H4 (cell line): Measurements from ENCODE around the gene PPP1R8. TPM values are rescaled to one million over a fixed set of nuclear protein-coding genes. Genes with fewer than 3 reads are reported as not detected.
"Not testable (repeated sequence)": the region's sequence is repeated elsewhere in the genome, so short reads cannot be mapped to it uniquely, and the experiment has no call there.

Experiments
- DNase-seq: peaks from one replicate; pipeline ENCODE4 v3.0.0-alpha.2; 2015; ENCODE audit warnings: low spot score
- total RNA-seq: library from RNA; depleted of rRNA; stranded (reverse); fragments of >200 nt; shearing (Covaris generic); gene quantifications from 2 replicates; pipeline ENCODE4 v1.2.3, GENCODE V29; 2014

The PPP1R8 gene
- total RNA-seq, 1 experiment from 2014 or later, result 45.9 TPM

GRCh38 chr1:27832762-27833161 is 2.2 kb downstream of the PPP1R8 start:
- no peak for DNase-seq

GRCh38 chr1:27833470-27833869 is 2.9 kb downstream of the PPP1R8 start:
- no peak for DNase-seq

- no peak for DNase-seq
These were observed 4.5 kb downstream of the PPP1R8 start for GRCh38 chr1:27835046-27835445.

GRCh38 chr1:27835501-27835900 is 4.9 kb downstream of the PPP1R8 start:
- DNase-seq, result no peak

- DNase-seq, result no peak
These were observed 19.4 kb downstream of the PPP1R8 start for GRCh38 chr1:27849951-27850350.

- DNase-seq, result no peak
These were observed 24.5 kb downstream of the PPP1R8 start for GRCh38 chr1:27855085-27855484.

GRCh38 chr1:27856561-27857343 is 26.2 kb downstream of the PPP1R8 start:
- no peak for DNase-seq

- DNase-seq, result not testable (repeated sequence)
These were observed 27.0 kb downstream of the PPP1R8 start for GRCh38 chr1:27857552-27857951.

GRCh38 chr1:27858072-27858948 is 27.7 kb downstream of the PPP1R8 start:
- DNase-seq, result peak; percentile 69

GRCh38 chr1:27858949-27859576 is 28.5 kb downstream of the PPP1R8 start:
- DNase-seq, result no peak

- DNase-seq, result no peak
These were observed 30.9 kb downstream of the PPP1R8 start for GRCh38 chr1:27861436-27861835.

GRCh38 chr1:27862004-27862403 is 31.4 kb downstream of the PPP1R8 start:
- DNase-seq, result no peak

- peak; percentile 75 for DNase-seq
These were observed 32.3 kb downstream of the PPP1R8 start for GRCh38 chr1:27862671-27863537.

- no peak for DNase-seq
These were observed 32.9 kb downstream of the PPP1R8 start for GRCh38 chr1:27863538-27863915.

- no peak for DNase-seq
These were observed 33.8 kb downstream of the PPP1R8 start for GRCh38 chr1:27864264-27864895.

GRCh38 chr1:27865821-27866220 is 35.2 kb downstream of the PPP1R8 start:
- DNase-seq, result no peak

- DNase-seq, result no peak
These were observed 38.0 kb downstream of the PPP1R8 start for GRCh38 chr1:27868556-27868931.

- no peak for DNase-seq
These were observed 38.5 kb downstream of the PPP1R8 start for GRCh38 chr1:27868932-27869718.

GRCh38 chr1:27869719-27870085 is 39.1 kb downstream of the PPP1R8 start:
- no peak for DNase-seq

GRCh38 chr1:27871076-27871475 is 40.5 kb downstream of the PPP1R8 start:
- DNase-seq, result not testable (repeated sequence)
